Endothelial cell of umbilical vein (primary cell): ENCODE results near the gene RPL22. TPM values are rescaled to one million over a fixed set of nuclear protein-coding genes. Genes with fewer than 3 reads are reported as not detected.

ENCODE experiments used
- BruUV-seq: library from RNA; stranded (reverse); fragments of 400-500 nt; replicated peaks from 2 replicates; lab custom pipeline; 2021; lab: Mats Ljungman, UMichigan
- CTCF ChIA-PET: fragments of 300-600, 350-600 bp; sonication (Branson Sonifier 250); formaldehyde crosslinking; loops from one replicate; lab custom pipeline; 2021; ENCODE audit warnings: antibody characterized with exemption, inconsistent platforms; lab: Charles Lee
- POLR2A ChIA-PET: fragments of 300-600, 350-600 bp; sonication (Branson Sonifier 250); formaldehyde crosslinking; loops from one replicate; lab custom pipeline; 2021; ENCODE audit warnings: antibody characterized with exemption, inconsistent platforms; lab: Charles Lee
- DNase-seq: peaks from one replicate; pipeline ENCODE4 v3.0.0-alpha.2; 2011; ENCODE audit warnings: low read depth, low spot score
- FAIRE-seq: peaks from 2 replicates; lab custom pipeline; 2011; peaks lifted over from hg19 to GRCh38; lab: Jason Lieb, UNC
- H2AFZ ChIP-seq: 2 replicates; pipeline ENCODE4 v1.6.0; 2012; ENCODE audit warnings: low read depth, low read length, control low read depth, inconsistent platforms
- H3K27ac ChIP-seq: 2 replicates; pipeline ENCODE4 v1.5.1; 2011; ENCODE audit warnings: low read depth, mild to moderate bottlenecking, control low read depth, low read length, moderate library complexity; ENCODE audit not compliant: insufficient read depth
- H3K27me3 ChIP-seq, 2 experiments: 2 replicates each; pipeline versions ENCODE4 v1.6.0 to v1.6.1; 2011; ENCODE audit warnings: low read length in 2 of 2, mixed read lengths in 1 of 2; ENCODE audit not compliant: control insufficient read depth in 2 of 2, insufficient read depth in 2 of 2
- H3K36me3 ChIP-seq, 2 experiments: 2 replicates in 1 of 2; 3 replicates in 1 of 2; pipeline ENCODE4 v1.5.1; 2011; ENCODE audit warnings: low read length in 2 of 2, mild to moderate bottlenecking in 1 of 2, moderate library complexity in 1 of 2; ENCODE audit not compliant: control insufficient read depth in 2 of 2, insufficient read depth in 2 of 2; ENCODE audit errors: extremely low read depth in 1 of 2
- H3K4me1 ChIP-seq: 3 replicates; pipeline ENCODE4 v1.5.1; 2011; ENCODE audit warnings: mild to moderate bottlenecking, low read length; ENCODE audit not compliant: control insufficient read depth, insufficient read depth; ENCODE audit errors: extremely low read depth
- H3K4me2 ChIP-seq: 2 replicates; pipeline ENCODE4 v1.6.1; 2011; ENCODE audit warnings: low read length, control low read depth, mixed read lengths; ENCODE audit not compliant: insufficient read depth
- H3K4me3 ChIP-seq, 3 experiments: fragments of 200-600 bp in 1 of 3; sonication (generic), shearing (Covaris generic) in 1 of 3; replicated peaks in 1 of 3; 2 replicates each; pipeline ENCODE4 v1.5.1; 2011 to 2016; ENCODE audit warnings: control low read depth in 3 of 3, low read length in 3 of 3, mild to moderate bottlenecking in 2 of 3, inconsistent platforms in 1 of 3, low read depth in 1 of 3, moderate library complexity in 1 of 3; ENCODE audit not compliant: insufficient read depth in 1 of 3
- H3K79me2 ChIP-seq: 2 replicates; pipeline ENCODE4 v1.6.0; 2012; ENCODE audit warnings: low read length, inconsistent platforms; ENCODE audit not compliant: control insufficient read depth, insufficient read depth
- H3K9ac ChIP-seq: replicated peaks from 2 replicates; pipeline ENCODE3; 2011; ENCODE audit warnings: low read length, control low read depth; ENCODE audit not compliant: insufficient read depth; ENCODE audit errors: extremely low read depth
- H3K9me1 ChIP-seq: replicated peaks from 3 replicates; pipeline ENCODE4 v1.6.0; 2011; ENCODE audit warnings: mild to moderate bottlenecking, low read length; ENCODE audit not compliant: control insufficient read depth, insufficient read depth; ENCODE audit errors: extremely low read depth
- H3K9me3 ChIP-seq: replicated peaks from 2 replicates; pipeline ENCODE4 v1.5.1; 2012; ENCODE audit warnings: low read length, inconsistent platforms; ENCODE audit not compliant: control insufficient read depth, insufficient read depth
- H4K20me1 ChIP-seq: replicated peaks from 2 replicates; pipeline ENCODE3; 2011; ENCODE audit warnings: mild to moderate bottlenecking, low read length; ENCODE audit not compliant: control insufficient read depth, insufficient read depth; ENCODE audit errors: extremely low read depth
- CTCF ChIP-seq, 2 donors: IDR thresholded peaks; 1 replicate in 1 of 2; 2 replicates in 1 of 2; pipeline ENCODE4 v1.5.1; 2011; ENCODE audit warnings: low read length in 2 of 2, mild to moderate bottlenecking in 2 of 2, moderate library complexity in 2 of 2, control low read depth in 1 of 2, inconsistent platforms in 1 of 2, low read depth in 1 of 2; ENCODE audit not compliant: insufficient read depth in 1 of 2; ENCODE audit errors: extremely low read depth in 1 of 2
- EZH2 ChIP-seq: IDR thresholded peaks from 2 replicates; pipeline ENCODE4 v1.6.1; 2012; ENCODE audit warnings: borderline replicate concordance, low read depth, mild to moderate bottlenecking, moderate library complexity, low read length, inconsistent platforms; ENCODE audit not compliant: severe bottlenecking
- FOS ChIP-seq: IDR thresholded peaks from 2 replicates; pipeline ENCODE4 v1.6.1; 2011; ENCODE audit warnings: mild to moderate bottlenecking, low read length, moderate library complexity, borderline replicate concordance; ENCODE audit not compliant: insufficient read depth
- GATA2 ChIP-seq: IDR thresholded peaks from 2 replicates; pipeline ENCODE4 v1.7.0; 2011; ENCODE audit warnings: low read depth, mild to moderate bottlenecking, moderate library complexity, mixed read lengths, low read length; ENCODE audit not compliant: insufficient read length, insufficient read depth
- JUN ChIP-seq: IDR thresholded peaks from 2 replicates; pipeline ENCODE4 v1.6.1; 2011; ENCODE audit warnings: borderline replicate concordance, low read depth; ENCODE audit not compliant: insufficient read length, insufficient read depth
- MYC ChIP-seq: IDR thresholded peaks from one replicate; pipeline ENCODE4 v1.6.1; 2011; ENCODE audit warnings: mild to moderate bottlenecking, low read depth, low read length
- POLR2A ChIP-seq: IDR thresholded peaks from 2 replicates; pipeline ENCODE4 v1.6.1; 2012; ENCODE audit warnings: low read depth, mild to moderate bottlenecking, control low read depth, low read length
- POLR2AphosphoS5 ChIP-seq: IDR thresholded peaks from 2 replicates; pipeline ENCODE4 v1.6.1; 2012; ENCODE audit warnings: low read depth, mild to moderate bottlenecking, control low read depth, low read length, moderate library complexity; ENCODE audit not compliant: insufficient read depth
- dilution Hi-C: fragments of 300-500 bp; cut with MboI; formaldehyde crosslinking; loops from one replicate; pipeline ENCODE4 v1.15.0; 2019; ENCODE audit warnings: low sequenced_read_pairs; ENCODE audit not compliant: extremely low pct_ligation_motif_present
- intact Hi-C: fragments of 100-400 bp; cut with micrococcal nuclease; formaldehyde crosslinking; loops from one replicate; pipeline ENCODE4 v1.10.0; 2022
- polyA plus RNA-seq, 4 experiments: library from polyadenylated mRNA; depleted of rRNA in 3 of 4; stranded (reverse) in 3 of 4; unstranded in 1 of 4; fragments of >200 nt; gene quantifications; 2 replicates each; pipeline versions ENCODE4 v1.2.1 to v1.2.3, GENCODE V29; 2011 to 2012; ENCODE audit warnings: missing spikeins in 1 of 4
- total RNA-seq: library from RNA; stranded (reverse); gene quantifications from 2 replicates; pipeline ENCODE4 v1.2.3, GENCODE V29; 2021
- TF ChIP-seq, protein P1 (sequence below): IDR thresholded peaks from 2 replicates; pipeline ENCODE4 v1.6.1; 2011; ENCODE audit not compliant: insufficient read depth, insufficient read length

The RPL22 gene
- total and polyA plus RNA-seq, 2 donors (not counting 3 experiments of a cell fraction or from before 2014, with no cell fraction given): 71.2 to 343 TPM

DNA sequence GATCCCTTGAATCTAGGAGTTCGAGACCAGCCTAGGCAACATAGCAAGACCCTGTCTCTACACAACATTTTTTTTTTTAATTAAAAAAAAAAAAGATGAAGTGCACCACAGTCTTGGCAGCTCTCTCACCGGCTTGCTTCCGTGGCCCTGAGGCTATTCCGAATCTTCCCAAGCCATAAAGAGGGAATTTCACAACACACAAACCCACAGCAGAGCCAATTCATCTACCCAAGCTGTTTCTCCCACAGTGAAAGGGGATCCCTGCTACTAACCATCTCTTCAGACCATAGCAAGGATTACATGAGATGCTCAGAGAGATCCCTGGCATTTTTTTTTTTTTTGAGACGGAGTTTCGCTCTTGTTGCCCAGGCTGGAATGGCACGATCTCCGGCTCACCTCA lies 10.9 kb downstream of the RPL22 start:
- H3K9me1 ChIP-seq: no peaks in the 10 kb centered on the region
- H3K4me1 ChIP-seq: no peaks in the 10 kb centered on the region
- dilution Hi-C loops: no loop called here
- ChIA-PET CTCF (interaction anchor here (1.5 kb wide), 1 partner anchor 16 kb away, joined by 8 read pairs; no protein-coding TSS in a partner anchor), POLR2A (no interaction called here)
- no peak overlapping the region for H3K27ac ChIP-seq
- H3K9me3 ChIP-seq: no peaks in the 10 kb centered on the region
- BruUV-seq: no TSS peak
- peaks cover 22 to 33% of the 10 kb centered on the region in 2 experiments for H3K36me3 ChIP-seq
- H3K9ac ChIP-seq: no peak overlapping the region
- FAIRE-seq (no peak), DNase-seq (no peak)
- H3K79me2 ChIP-seq: peaks cover 43% of the 10 kb centered on the region
- H4K20me1 ChIP-seq: peaks cover 9% of the 10 kb centered on the region
- H3K4me2 ChIP-seq: no peak overlapping the region
- no peak overlapping the region for H2AFZ ChIP-seq
- H3K27me3 ChIP-seq: no peaks in the 10 kb centered on the region
- TF ChIP-seq CTCF (IDR thresholded peaks at IDR 0.05; ENCODE audit: extremely low read depth in 1 of 2, insufficient read depth in 1 of 2, low read depth in 1 of 2, low read length in 2 of 2) (no peak), FOS (no peak), MYC (no peak), POLR2AphosphoS5 (no peak), GATA2 (no peak), POLR2A (no peak), JUN (no peak), EZH2 (no peak)
- TF ChIP-seq, protein P1, sequence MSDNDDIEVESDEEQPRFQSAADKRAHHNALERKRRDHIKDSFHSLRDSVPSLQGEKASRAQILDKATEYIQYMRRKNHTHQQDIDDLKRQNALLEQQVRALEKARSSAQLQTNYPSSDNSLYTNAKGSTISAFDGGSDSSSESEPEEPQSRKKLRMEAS: no peak
- H3K4me3 ChIP-seq: no peak overlapping the region
- intact Hi-C loops: no loop called here
